ENCODE measurements around the gene OTULIN. TPM values are rescaled to one million over a fixed set of nuclear protein-coding genes. Genes with fewer than 3 reads are reported as not detected.

OTULIN gene
- total and polyA plus RNA-seq, 7 donors, result 2.3 to 20.4 (median 12.4) TPM

DNA sequence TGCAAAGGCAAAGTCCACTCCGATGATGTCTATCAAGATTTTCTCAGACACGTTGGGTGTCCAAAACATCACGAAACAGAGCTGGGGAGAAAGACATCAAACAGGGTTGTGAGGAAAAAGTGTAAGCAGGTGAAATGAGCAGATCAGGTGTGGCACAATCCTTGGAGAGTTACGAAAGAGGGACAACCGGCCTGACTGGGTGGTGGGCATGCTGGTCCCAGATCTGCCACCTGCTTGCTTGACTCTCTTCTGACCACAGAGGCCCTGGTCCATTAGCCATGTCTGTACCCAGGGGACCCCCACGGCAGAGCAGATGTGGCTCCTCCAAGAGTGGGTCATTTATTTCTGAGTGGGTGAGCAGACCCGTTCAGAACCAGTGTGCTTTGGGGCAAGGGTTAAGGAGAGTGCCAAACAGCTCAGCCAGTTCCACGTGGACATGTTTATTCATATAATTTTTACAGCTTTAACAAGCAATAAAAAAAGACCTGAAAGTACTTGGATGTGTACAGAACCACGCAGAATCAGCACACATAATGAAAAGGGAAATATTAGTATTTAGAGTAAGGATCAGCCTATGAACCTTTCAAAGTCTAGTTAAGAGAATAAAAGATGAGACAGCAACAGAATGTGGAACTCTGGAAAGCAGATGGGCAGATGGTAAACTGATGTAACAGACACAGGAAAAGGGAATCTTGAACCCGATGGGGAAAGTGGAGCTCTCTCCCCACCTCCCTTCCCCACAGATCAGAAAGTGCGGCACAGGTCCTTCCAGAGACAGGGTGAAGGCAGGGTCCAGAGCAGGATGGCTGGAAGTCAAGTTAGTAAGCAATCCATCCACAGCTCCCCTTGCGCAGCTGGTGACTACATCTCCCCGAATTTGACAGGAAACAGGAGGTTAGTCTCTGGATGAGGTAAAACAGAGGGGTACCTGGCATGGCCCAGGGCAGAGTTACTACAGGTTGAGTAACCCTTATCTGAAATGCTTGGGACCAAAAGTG is 52.5 kb downstream of the OTULIN start:
- H3K27me3 ChIP-seq (ENCODE audit: insufficient read depth in 3 of 3, low read length in 2 of 3), result no peaks in the 10 kb centered on the region
- no peak for DNase-seq
- WGBS, 3 donors, result 89% methylated on average over 13 of the region's 13 CpGs
- peaks cover 17% of the 10 kb centered on the region for H3K4me1 ChIP-seq
- H3K4me3 ChIP-seq, result no peak overlapping the region
- TF ChIP-seq, protein P1, sequence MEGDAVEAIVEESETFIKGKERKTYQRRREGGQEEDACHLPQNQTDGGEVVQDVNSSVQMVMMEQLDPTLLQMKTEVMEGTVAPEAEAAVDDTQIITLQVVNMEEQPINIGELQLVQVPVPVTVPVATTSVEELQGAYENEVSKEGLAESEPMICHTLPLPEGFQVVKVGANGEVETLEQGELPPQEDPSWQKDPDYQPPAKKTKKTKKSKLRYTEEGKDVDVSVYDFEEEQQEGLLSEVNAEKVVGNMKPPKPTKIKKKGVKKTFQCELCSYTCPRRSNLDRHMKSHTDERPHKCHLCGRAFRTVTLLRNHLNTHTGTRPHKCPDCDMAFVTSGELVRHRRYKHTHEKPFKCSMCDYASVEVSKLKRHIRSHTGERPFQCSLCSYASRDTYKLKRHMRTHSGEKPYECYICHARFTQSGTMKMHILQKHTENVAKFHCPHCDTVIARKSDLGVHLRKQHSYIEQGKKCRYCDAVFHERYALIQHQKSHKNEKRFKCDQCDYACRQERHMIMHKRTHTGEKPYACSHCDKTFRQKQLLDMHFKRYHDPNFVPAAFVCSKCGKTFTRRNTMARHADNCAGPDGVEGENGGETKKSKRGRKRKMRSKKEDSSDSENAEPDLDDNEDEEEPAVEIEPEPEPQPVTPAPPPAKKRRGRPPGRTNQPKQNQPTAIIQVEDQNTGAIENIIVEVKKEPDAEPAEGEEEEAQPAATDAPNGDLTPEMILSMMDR (IDR thresholded peaks at IDR 0.05), result no peak
- H3K36me3 ChIP-seq (ENCODE audit: insufficient read depth in 1 of 2, low read depth in 1 of 2), result peaks cover 3 to 56% of the 10 kb centered on the region in 2 donors
- intact Hi-C loops (cut with DNase I), result no loop called here
- no peak for ATAC-seq
- no peaks in the 10 kb centered on the region for H3K9me3 ChIP-seq
- H3K27ac ChIP-seq, result no peak overlapping the region

DNA sequence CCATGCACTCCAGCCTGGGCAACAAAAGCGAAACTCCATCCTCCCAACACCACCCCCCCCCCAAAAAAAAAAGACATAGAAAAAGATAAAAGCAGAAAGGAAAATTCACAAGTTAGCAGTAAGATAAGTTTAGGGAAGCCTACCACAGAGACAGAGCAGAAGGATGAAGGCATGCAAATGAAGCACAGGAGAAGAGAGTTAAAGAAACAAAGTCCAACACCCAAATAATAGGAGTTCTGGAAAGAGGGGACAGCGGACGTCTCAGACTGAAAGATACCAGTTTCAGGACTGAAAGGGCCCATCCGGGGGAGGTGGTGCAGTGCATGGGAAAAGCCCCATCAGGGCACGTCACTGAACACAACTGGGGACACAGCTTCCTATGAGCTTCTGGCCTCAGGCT is 54.3 kb downstream of the OTULIN start:
- Histone ChIP-seq H3K36me3 (ENCODE audit: insufficient read depth in 1 of 2, low read depth in 1 of 2) (peaks cover 3 to 39% of the 10 kb centered on the region in 2 donors), H3K27ac (no peak overlapping the region), H3K4me1 (peaks cover 27% of the 10 kb centered on the region), H3K9me3 (no peaks in the 10 kb centered on the region), H3K27me3 (ENCODE audit: insufficient read depth in 3 of 3, low read length in 2 of 3) (no peaks in the 10 kb centered on the region), H3K4me3 (no peak overlapping the region)
- ATAC-seq, result no peak
- TF ChIP-seq, protein P1 (IDR thresholded peaks at IDR 0.05), result no peak
- intact Hi-C loops (cut with DNase I), result no loop called here
- 93 to 97% (median 95%) methylated on average over 5 of the region's 5 CpGs for WGBS, 3 donors
- no peak for DNase-seq

DNA sequence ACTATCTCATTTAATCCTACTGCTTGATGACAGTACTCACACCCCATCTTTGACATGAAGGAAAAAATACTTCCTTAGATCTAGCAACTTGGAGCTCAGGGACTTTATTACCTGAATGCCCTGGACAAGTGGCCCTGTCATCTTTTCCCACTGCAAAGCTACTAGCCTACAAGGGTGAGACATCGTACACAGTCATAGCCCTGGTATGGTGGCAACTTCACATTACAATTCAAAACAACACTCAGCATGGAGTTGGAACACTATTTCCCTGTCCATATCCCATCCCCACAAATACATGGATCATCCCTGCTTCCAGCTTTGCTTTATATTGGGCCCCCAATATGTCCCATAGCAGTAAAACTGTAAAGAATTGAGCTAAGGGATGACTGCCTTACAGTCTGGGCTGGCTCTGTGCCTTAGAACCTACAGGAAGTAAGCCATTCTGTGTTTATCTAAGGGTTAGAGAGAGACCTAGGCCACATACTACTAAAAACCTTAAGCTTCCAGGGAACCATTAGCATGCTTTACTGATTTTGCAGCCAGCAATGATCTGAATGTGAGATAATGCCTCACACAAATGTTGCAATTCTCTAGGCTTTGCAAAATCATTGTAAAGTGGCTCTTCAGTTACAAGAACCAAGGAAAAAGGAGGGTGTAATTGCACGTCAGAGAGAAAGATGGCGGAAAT is 55.9 kb downstream of the OTULIN start:
- no peaks in the 10 kb centered on the region for H3K9me3 ChIP-seq
- ATAC-seq, result no peak
- H3K4me3 ChIP-seq, result no peak overlapping the region
- H3K27me3 ChIP-seq (ENCODE audit: insufficient read depth in 3 of 3, low read length in 2 of 3), result no peaks in the 10 kb centered on the region
- H3K36me3 ChIP-seq (ENCODE audit: insufficient read depth in 1 of 2, low read depth in 1 of 2), result peaks cover 0 to 25% of the 10 kb centered on the region in 2 donors
- peaks cover 26% of the 10 kb centered on the region for H3K4me1 ChIP-seq
- DNase-seq, result no peak
- H3K27ac ChIP-seq, result no peak overlapping the region
- WGBS, 3 donors, result 95 to 98% (median 96%) methylated on average over 3 of the region's 3 CpGs
- TF ChIP-seq, protein P1 (IDR thresholded peaks at IDR 0.05), result no peak
- intact Hi-C loops (cut with DNase I), result loop anchor here in 1 of 2 donors (10.0 kb wide), 1 partner anchor 154 kb away; the partner anchor contains the start of gene ANKH

GRCh38 chr5:14721990-14722656 is 57.6 kb downstream of the OTULIN start:
- DNase-seq (no peak), ATAC-seq (no peak)
- no peak overlapping the region for H3K27ac ChIP-seq
- TF ChIP-seq, protein P1 (IDR thresholded peaks at IDR 0.05), result no peak
- peaks cover 0 to 8% of the 10 kb centered on the region in 2 donors for H3K36me3 ChIP-seq (ENCODE audit: insufficient read depth in 1 of 2, low read depth in 1 of 2)
- no peaks in the 10 kb centered on the region for H3K27me3 ChIP-seq (ENCODE audit: insufficient read depth in 3 of 3, low read length in 2 of 3)
- H3K4me3 ChIP-seq, result no peak overlapping the region
- intact Hi-C loops (cut with DNase I), result loop anchor here in 1 of 2 donors (10.0 kb wide), 1 partner anchor 153 kb away; the partner anchor contains the start of gene ANKH
- 84 to 91% (median 85%) methylated on average over 7 of the region's 7 CpGs for WGBS, 3 donors
- H3K9me3 ChIP-seq, result no peaks in the 10 kb centered on the region
- H3K4me1 ChIP-seq, result peaks cover 40% of the 10 kb centered on the region

Measured in psoas muscle (tissue), 8 donors.